ENCODE results near the gene PLB1.

Gene PLB1

DNA sequence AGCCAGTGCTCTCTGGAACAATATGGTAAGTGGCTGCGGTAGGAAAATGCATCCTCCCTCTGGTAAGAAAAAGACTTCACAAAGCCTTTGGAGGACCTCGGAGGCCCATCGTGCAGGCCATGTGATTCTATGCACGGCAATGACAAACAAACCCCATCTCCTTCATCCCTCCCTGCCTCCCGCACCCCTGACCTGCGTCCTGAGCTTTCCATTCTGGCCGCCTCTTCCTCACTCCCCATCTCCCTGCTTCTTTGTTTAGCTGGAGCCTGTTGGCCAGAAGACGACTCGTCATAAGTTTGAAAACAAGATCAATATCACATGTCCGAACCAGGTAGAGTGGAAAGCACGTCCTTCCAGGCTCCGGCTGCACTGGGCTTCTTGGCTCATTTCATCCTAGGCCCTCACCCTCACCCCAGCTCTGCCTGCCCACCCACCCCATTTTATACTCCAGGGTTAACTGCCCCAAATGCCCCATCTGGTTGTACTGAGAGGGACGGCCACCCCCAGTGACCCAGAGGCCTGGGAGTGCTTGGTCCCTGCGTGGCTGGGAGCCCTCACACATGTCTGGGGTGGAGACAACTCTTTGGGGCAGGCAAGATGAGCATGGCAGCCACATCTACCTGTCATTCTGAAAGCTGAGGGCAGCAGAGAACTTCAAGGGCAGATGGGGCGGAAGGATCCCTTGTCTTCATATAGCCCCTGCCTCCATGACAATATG is 94.0 kb downstream of the PLB1 start:
- ChIA-PET POLR2A (ENCODE audit: low non-redundant PET) (no interaction called here), CTCF (no interaction called here)
- TF ChIP-seq, protein P1, sequence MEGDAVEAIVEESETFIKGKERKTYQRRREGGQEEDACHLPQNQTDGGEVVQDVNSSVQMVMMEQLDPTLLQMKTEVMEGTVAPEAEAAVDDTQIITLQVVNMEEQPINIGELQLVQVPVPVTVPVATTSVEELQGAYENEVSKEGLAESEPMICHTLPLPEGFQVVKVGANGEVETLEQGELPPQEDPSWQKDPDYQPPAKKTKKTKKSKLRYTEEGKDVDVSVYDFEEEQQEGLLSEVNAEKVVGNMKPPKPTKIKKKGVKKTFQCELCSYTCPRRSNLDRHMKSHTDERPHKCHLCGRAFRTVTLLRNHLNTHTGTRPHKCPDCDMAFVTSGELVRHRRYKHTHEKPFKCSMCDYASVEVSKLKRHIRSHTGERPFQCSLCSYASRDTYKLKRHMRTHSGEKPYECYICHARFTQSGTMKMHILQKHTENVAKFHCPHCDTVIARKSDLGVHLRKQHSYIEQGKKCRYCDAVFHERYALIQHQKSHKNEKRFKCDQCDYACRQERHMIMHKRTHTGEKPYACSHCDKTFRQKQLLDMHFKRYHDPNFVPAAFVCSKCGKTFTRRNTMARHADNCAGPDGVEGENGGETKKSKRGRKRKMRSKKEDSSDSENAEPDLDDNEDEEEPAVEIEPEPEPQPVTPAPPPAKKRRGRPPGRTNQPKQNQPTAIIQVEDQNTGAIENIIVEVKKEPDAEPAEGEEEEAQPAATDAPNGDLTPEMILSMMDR (conservative IDR thresholded peaks at IDR 0.05; ENCODE audit: low read depth), result no peak
- H3K27ac ChIP-seq, result no peak overlapping the region; the same call in 1 of the 2 replicates
- DNase-seq (ENCODE audit: low spot score), result no peak

DNA sequence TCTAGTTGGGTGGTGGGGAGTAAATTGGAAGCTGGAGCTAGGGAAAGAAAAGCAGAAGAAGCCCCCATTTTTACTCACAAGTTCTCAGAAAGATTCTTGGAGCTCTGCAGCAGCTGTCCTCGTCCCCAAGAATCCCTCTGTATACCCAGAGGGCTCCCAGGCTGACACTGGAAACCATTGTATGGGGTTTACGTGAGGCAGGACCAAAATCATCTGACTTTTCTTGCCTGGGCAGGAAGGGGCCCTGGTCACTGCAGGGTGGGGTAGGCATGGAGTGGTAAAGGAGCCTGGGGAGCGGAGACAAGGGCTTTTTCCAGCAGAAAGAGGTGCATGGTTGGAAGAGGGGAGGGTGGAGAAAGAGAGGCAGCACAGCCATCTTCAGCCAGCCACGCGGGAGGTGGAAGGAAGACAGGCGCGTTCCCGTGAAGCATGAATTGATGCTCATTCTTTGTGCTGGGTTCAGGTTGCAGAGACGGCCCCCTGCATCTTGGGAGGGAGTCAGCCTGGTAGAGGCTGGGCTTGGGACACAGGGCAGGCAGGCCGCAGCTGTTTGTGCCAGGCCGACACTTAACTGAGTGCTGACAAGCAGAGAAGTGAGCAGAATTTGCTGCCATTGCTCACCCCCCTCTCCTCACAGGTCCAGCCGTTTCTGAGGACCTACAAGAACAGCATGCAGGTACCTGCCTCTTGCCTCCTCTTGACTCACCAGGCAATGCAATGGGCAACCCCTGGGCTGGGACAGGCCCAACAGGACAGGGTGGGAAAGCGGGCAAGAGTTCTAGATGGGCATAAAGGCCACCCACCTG is 94.8 kb downstream of the PLB1 start:
- ChIA-PET CTCF (no interaction called here), POLR2A (ENCODE audit: low non-redundant PET) (no interaction called here)
- no peak overlapping the region for H3K27ac ChIP-seq
- TF ChIP-seq, protein P1 (conservative IDR thresholded peaks at IDR 0.05; ENCODE audit: low read depth), result no peak
- no peak for DNase-seq (ENCODE audit: low spot score)

DNA sequence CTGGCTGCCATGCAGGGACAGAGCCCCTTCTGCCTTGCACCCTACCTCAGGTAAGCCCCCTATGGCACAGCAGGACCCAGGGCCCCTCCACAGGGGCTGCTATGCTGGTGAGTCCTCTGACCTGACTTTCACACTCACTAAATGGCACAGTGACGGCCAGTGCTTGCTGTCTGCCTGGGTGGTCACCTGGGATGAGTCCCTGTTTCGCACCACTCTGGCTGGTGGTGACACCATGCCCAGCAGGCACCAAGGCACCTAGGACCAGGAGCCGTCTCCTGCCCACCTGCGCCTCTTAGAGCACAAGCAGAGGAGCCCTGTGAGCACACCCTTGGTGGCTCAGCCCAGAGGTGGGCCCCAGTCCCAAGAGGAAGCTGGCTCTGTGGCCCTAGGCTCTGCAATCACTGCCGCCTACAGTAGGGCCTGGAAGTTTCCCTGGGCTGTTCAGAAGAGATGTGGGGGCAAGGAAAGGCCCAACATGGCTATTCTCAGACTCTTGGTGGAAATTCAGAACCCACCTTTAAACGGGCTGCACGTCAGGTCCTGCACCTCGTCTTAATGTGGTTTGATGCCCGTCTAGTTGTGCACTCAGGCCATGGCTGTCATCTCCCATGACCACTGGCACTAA is 96.0 kb downstream of the PLB1 start:
- H3K27ac ChIP-seq, result no peak overlapping the region
- TF ChIP-seq, protein P1 (conservative IDR thresholded peaks at IDR 0.05; ENCODE audit: low read depth), result no peak
- ChIA-PET POLR2A (ENCODE audit: low non-redundant PET) (no interaction called here), CTCF (no interaction called here)
- no peak for DNase-seq (ENCODE audit: low spot score)

DNA sequence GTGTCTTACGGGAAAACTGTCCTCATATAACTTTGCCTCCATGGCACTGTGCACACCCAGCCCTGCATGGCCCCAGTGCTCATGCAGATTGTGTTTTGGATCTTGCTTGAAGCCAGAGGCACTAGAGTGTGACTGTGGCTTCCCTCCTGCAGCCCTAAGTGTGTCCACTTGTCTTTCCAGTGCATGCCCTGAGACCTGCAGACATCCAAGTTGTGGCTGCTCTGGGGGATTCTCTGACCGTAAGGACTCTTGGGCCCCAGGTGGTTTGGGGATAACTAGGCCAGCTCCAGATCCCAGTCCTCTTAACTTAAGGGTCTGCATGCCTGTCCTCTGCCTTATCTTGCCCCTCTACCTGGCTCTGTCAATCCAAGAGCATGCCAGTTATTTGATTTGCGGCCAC is 96.6 kb downstream of the PLB1 start:
- no peak for DNase-seq (ENCODE audit: low spot score)
- TF ChIP-seq, protein P1 (conservative IDR thresholded peaks at IDR 0.05; ENCODE audit: low read depth), result no peak
- CTCF ChIA-PET, result interaction anchor here (0.8 kb wide), 1 partner anchor 26 kb away, joined by 3 read pairs; no protein-coding TSS in a partner anchor
- POLR2A ChIA-PET (ENCODE audit: low non-redundant PET), result no interaction called here
- no peak overlapping the region for H3K27ac ChIP-seq

DNA sequence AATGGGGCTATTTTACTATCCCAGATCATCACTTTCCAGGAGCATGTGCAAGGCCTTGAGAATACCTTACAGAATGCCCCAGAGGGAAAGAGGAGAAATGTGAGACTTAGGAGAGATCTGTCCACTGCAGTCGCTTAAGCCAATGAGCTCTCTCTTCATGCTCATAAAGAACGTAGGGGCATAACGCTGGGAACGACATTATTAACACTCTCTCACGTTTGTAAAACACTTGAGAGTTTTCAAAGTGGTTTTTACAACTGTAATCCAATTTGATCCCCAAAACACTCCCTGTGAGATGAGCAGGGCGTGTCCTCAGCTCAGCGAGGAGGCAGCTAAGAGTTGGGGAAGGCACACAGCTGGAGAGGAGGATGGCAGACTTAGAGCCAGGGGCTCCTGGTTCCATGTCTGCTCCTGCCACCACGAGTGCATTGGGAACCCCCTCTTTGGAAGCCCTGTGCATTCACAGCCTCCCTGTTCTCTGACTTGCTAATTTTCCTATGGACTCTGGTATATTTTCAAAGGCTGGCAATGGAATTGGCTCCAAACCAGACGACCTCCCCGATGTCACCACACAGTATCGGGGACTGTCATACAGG is 97.4 kb downstream of the PLB1 start:
- no peak for DNase-seq (ENCODE audit: low spot score)
- ChIA-PET POLR2A (ENCODE audit: low non-redundant PET) (no interaction called here), CTCF (interaction anchor here (0.8 to 1.1 kb wide), 3 partner anchors 14 to 160 kb away, joined by 3 to 4 read pairs (median 3); no protein-coding TSS in a partner anchor)
- H3K27ac ChIP-seq, result peak overlapping the region; percentile 33; the same call in 1 of the 2 replicates
- TF ChIP-seq, protein P1 (conservative IDR thresholded peaks at IDR 0.05; ENCODE audit: low read depth), result no peak

DNA sequence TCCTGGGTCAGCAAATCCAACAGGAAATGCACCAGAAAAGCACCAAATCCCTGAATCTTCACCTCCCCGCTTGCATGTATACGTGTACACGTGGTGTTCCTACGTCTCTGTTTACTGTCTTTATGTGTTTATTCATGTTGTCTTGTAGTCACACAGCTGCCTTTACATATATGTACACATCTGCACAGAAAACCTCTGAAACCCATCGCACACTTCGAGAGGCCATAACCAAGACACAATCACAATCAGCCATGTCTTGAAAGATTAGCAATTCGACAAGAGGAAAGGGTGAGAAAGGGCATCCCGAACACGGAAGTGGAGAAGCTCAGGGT is 98.1 kb downstream of the PLB1 start:
- DNase-seq (ENCODE audit: low spot score), result no peak
- ChIA-PET CTCF (interaction anchor here (0.6 to 2.4 kb wide), 19 partner anchors 10 to 239 kb away, joined by 3 to 23 read pairs (median 4); partner anchors contain the start of gene PPP1CB), POLR2A (ENCODE audit: low non-redundant PET) (interaction anchor here (0.9 kb wide), 1 partner anchor 158 kb away, joined by 5 read pairs; the partner anchor contains the start of gene PPP1CB)
- peak overlapping the region; percentile 85 for H3K27ac ChIP-seq
- TF ChIP-seq, protein P1 (conservative IDR thresholded peaks at IDR 0.05; ENCODE audit: low read depth), result no peak

All from RWPE1 (cell line).